GM13976 (cell line): ENCODE measurements around the gene HSPB6.

Experiments
- DNase-seq: peaks from one replicate; pipeline ENCODE4 v3.0.0; 2012; ENCODE audit warnings: low spot score
- in situ Hi-C: fragments of 300-500 bp; cut with MboI; formaldehyde crosslinking; loops from one replicate; pipeline ENCODE4 v1.12.0; 2022; ENCODE audit warnings: low sequenced_read_pairs, mixed read lengths, inconsistent platforms; ENCODE audit not compliant: unreplicated experiment
- TF ChIP-seq, protein P1 (sequence below): IDR thresholded peaks from 2 replicates; pipeline ENCODE4 v1.5.1; 2012; ENCODE audit warnings: borderline replicate concordance, mild to moderate bottlenecking; ENCODE audit not compliant: insufficient read depth; ENCODE audit errors: extremely low read depth, missing control alignments, control extremely low read depth

HSPB6 gene

GRCh38 chr19:35755550-35756376, 1.1 kb downstream of the HSPB6 start:
- in situ Hi-C loops: no loop called here
- no peak for DNase-seq
- TF ChIP-seq, protein P1, sequence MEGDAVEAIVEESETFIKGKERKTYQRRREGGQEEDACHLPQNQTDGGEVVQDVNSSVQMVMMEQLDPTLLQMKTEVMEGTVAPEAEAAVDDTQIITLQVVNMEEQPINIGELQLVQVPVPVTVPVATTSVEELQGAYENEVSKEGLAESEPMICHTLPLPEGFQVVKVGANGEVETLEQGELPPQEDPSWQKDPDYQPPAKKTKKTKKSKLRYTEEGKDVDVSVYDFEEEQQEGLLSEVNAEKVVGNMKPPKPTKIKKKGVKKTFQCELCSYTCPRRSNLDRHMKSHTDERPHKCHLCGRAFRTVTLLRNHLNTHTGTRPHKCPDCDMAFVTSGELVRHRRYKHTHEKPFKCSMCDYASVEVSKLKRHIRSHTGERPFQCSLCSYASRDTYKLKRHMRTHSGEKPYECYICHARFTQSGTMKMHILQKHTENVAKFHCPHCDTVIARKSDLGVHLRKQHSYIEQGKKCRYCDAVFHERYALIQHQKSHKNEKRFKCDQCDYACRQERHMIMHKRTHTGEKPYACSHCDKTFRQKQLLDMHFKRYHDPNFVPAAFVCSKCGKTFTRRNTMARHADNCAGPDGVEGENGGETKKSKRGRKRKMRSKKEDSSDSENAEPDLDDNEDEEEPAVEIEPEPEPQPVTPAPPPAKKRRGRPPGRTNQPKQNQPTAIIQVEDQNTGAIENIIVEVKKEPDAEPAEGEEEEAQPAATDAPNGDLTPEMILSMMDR: no peak

DNA sequence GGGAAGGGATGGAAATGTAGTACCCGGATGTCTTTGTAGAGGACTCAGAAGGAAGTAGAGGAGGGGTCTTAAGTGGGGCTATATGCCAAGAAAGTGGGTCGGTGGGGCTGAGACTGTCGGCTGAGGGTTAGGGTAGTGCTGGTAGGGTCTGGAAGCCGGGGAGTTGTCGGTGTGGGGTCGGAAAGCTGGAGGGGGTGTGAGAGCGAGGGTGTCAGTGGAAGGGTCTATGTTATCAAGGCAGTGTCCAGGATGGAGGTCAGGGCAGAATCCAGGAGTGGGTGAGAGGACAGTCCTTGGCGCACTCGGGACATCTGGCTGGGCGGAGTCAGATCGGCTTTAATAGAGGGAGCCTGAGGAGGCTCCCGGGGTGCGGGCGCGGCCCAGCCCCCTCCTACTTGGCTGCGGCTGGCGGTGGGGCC, 1.7 kb downstream of the HSPB6 start:
- in situ Hi-C loops: no loop called here
- no peak for DNase-seq
- TF ChIP-seq, protein P1: no peak

- DNase-seq: no peak
- in situ Hi-C loops: no loop called here
Measured at GRCh38 chr19:35754370-35755130, 2.3 kb downstream of the HSPB6 start.

GRCh38 chr19:35753634-35754369, 3.0 kb downstream of the HSPB6 start:
- in situ Hi-C loops: no loop called here
- DNase-seq: no peak
- TF ChIP-seq, protein P1: no peak

More at GRCh38 chr19:35754370-35755130, 2.3 kb downstream of the HSPB6 start:
- TF ChIP-seq, protein P1: no peak

DNA sequence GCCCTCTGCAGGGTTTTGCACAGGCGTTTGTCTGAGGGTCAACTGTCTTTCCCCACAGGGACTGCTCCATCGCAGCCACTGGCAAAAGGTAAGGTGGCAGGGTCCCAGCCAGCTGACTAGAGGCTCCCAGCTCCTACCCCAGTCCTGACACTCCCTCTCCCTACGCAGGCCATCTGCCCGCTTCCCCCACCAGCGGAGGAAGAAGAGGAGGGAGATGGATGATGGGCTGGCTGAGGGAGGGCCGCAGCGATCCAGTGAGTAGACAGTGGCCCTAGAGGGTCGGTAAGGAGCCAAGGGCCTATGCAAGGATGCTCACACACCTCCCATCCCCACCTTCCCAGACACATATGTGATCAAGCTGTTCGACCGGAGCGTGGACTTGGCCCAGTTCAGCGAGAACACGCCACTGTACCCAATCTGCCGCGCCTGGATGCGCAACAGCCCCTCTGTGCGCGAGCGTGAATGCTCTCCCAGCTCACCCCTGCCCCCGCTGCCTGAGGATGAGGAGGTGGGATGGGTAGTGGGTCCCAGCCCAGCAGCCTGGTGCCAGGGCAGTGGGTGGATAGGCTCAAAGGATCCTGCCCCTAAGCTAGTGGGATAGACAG, 4.0 kb downstream of the HSPB6 start:
- TF ChIP-seq, protein P1: no peak
- in situ Hi-C loops: no loop called here

More for the DNA sequence above, 4.0 kb downstream of the HSPB6 start:
- no peak for DNase-seq
